ENCODE results near the gene TRAPPC2.

The TRAPPC2 gene

GRCh38 chrX:13734278-13735172, at the start of gene TRAPPC2, which contains the start of gene OFD1:
Gene TRAPPC2, minus strand, starts transcription at chrX:13734620. Its CDS starts 14,657 bp downstream, at chrX:13719963.
Gene OFD1, plus strand, starts transcription at chrX:13734748. Its CDS starts 324 bp downstream, at chrX:13735072.
- peak; percentile 94 for DNase-seq

- no peak for DNase-seq
Measured at GRCh38 chrX:13780868-13781427, 46.5 kb upstream of the TRAPPC2 start.

- no peak for DNase-seq
Measured at GRCh38 chrX:13778916-13779315, 44.5 kb upstream of the TRAPPC2 start.

- DNase-seq, result no peak
Measured at GRCh38 chrX:13776387-13776786, 42.0 kb upstream of the TRAPPC2 start.

GRCh38 chrX:13775837-13776236, 41.4 kb upstream of the TRAPPC2 start:
- no peak for DNase-seq

- no peak for DNase-seq
Measured at GRCh38 chrX:13774696-13775095, 40.3 kb upstream of the TRAPPC2 start.

GRCh38 chrX:13770013-13770535, 35.7 kb upstream of the TRAPPC2 start:
- no peak for DNase-seq

- no peak for DNase-seq
Measured at GRCh38 chrX:13768939-13769338, 34.5 kb upstream of the TRAPPC2 start.

GRCh38 chrX:13764765-13765164, 30.3 kb upstream of the TRAPPC2 start:
- no peak for DNase-seq

- DNase-seq, result no peak
Measured at GRCh38 chrX:13764281-13764680, 29.9 kb upstream of the TRAPPC2 start.

GRCh38 chrX:13763489-13763888, 29.1 kb upstream of the TRAPPC2 start:
- DNase-seq, result no peak

GRCh38 chrX:13761606-13762414, 27.4 kb upstream of the TRAPPC2 start:
- no peak for DNase-seq

GRCh38 chrX:13760426-13760825, 26.0 kb upstream of the TRAPPC2 start:
- no peak for DNase-seq

- DNase-seq, result no peak
Measured at GRCh38 chrX:13759152-13759718, 24.8 kb upstream of the TRAPPC2 start.

GRCh38 chrX:13756381-13756780, 22.0 kb upstream of the TRAPPC2 start:
- DNase-seq, result no peak

GRCh38 chrX:13755254-13755653, 20.8 kb upstream of the TRAPPC2 start:
- DNase-seq, result peak; percentile 28

GRCh38 chrX:13754765-13755164, 20.3 kb upstream of the TRAPPC2 start:
- DNase-seq, result no peak

- DNase-seq, result no peak
Measured at GRCh38 chrX:13752646-13753045, 18.2 kb upstream of the TRAPPC2 start.

GRCh38 chrX:13752141-13752540, 17.7 kb upstream of the TRAPPC2 start:
- DNase-seq, result no peak

- DNase-seq, result no peak
Measured at GRCh38 chrX:13750812-13751211, 16.4 kb upstream of the TRAPPC2 start.

GRCh38 chrX:13750204-13750603, 15.8 kb upstream of the TRAPPC2 start:
- peak; percentile 19 for DNase-seq

GRCh38 chrX:13748486-13748885, 14.1 kb upstream of the TRAPPC2 start:
- DNase-seq, result no peak

- DNase-seq, result peak; percentile 53
Measured at GRCh38 chrX:13747836-13748235, 13.4 kb upstream of the TRAPPC2 start.

Measured in CD4-positive, alpha-beta T cell treated with Interleukin-6 for 4 hours (primary cell).